ACC112 (cell line): Measurements from ENCODE around the gene MYO9B.

Experiments
- H2AFZ ChIP-seq: fragments of 200-600 bp; sonication (generic); one replicate; pipeline ENCODE4 v1.6.0; 2017; ENCODE audit warnings: antibody characterized with exemption, low read length; ENCODE audit not compliant: unreplicated experiment
- H3K27ac ChIP-seq: fragments of 200-600 bp; sonication (generic); 2 replicates; pipeline ENCODE4 v1.5.1; 2014; ENCODE audit warnings: low read depth, mild to moderate bottlenecking, antibody characterized with exemption, low read length, moderate library complexity
- H3K27me3 ChIP-seq: fragments of 200-600 bp; sonication (generic); 2 replicates; pipeline ENCODE4 v1.6.1; 2014; ENCODE audit warnings: mild to moderate bottlenecking, antibody characterized with exemption, low read length, moderate library complexity, mixed read lengths; ENCODE audit not compliant: insufficient read depth
- H3K36me3 ChIP-seq: fragments of 200-600 bp; sonication (generic); 2 replicates; pipeline ENCODE4 v1.6.1; 2016; ENCODE audit warnings: mild to moderate bottlenecking, antibody characterized with exemption, low read length, moderate library complexity, mixed read lengths; ENCODE audit not compliant: insufficient read depth
- H3K4me1 ChIP-seq: fragments of 200-600 bp; sonication (generic); one replicate; pipeline ENCODE4 v1.6.1; 2016; ENCODE audit warnings: low read length, mixed read lengths; ENCODE audit not compliant: insufficient read depth, unreplicated experiment, control insufficient read depth
- H3K4me3 ChIP-seq: fragments of 200-600 bp; sonication (generic); 2 replicates; pipeline ENCODE4 v1.5.1; 2014; ENCODE audit warnings: mild to moderate bottlenecking, low read depth, low read length
- H3K79me2 ChIP-seq: fragments of 200-600 bp; sonication (generic); one replicate; pipeline ENCODE4 v1.6.0; 2016; ENCODE audit warnings: low read length; ENCODE audit not compliant: control insufficient read depth, unreplicated experiment, insufficient read depth

Gene MYO9B

GRCh38 chr19:17259118-17259780 lies 183.7 kb downstream of the MYO9B start:
- Histone ChIP-seq H3K79me2 (no peaks in the 10 kb centered on the region), H3K27me3 (no peaks in the 10 kb centered on the region), H3K4me3 (no peak overlapping the region), H3K4me1 (no peaks in the 10 kb centered on the region), H3K27ac (no peak overlapping the region), H2AFZ (no peak overlapping the region), H3K36me3 (no peaks in the 10 kb centered on the region)

GRCh38 chr19:17259934-17260333 lies 184.4 kb downstream of the MYO9B start:
- Histone ChIP-seq H3K27me3 (no peaks in the 10 kb centered on the region), H2AFZ (no peak overlapping the region), H3K4me3 (no peak overlapping the region), H3K36me3 (no peaks in the 10 kb centered on the region), H3K4me1 (no peaks in the 10 kb centered on the region), H3K27ac (no peak overlapping the region), H3K79me2 (no peaks in the 10 kb centered on the region)

- Histone ChIP-seq H3K27me3 (no peaks in the 10 kb centered on the region), H3K27ac (no peak overlapping the region), H3K79me2 (no peaks in the 10 kb centered on the region), H2AFZ (no peak overlapping the region), H3K4me1 (no peaks in the 10 kb centered on the region), H3K4me3 (no peak overlapping the region), H3K36me3 (no peaks in the 10 kb centered on the region)
Observed at GRCh38 chr19:17260842-17261325, 185.3 kb downstream of the MYO9B start.

- H2AFZ ChIP-seq = no peak overlapping the region
- no peak overlapping the region for H3K4me3 ChIP-seq
- no peaks in the 10 kb centered on the region for H3K4me1 ChIP-seq
- H3K36me3 ChIP-seq = no peaks in the 10 kb centered on the region
- H3K27ac ChIP-seq = no peak overlapping the region
- peaks cover 2% of the 10 kb centered on the region for H3K79me2 ChIP-seq
- no peaks in the 10 kb centered on the region for H3K27me3 ChIP-seq
Observed at GRCh38 chr19:17262557-17262956, 187.0 kb downstream of the MYO9B start.
